IMR-90 (cell line): ENCODE data around the gene APOL3. TPM values are rescaled to one million over a fixed set of nuclear protein-coding genes. Genes with fewer than 3 reads are reported as not detected.

Experiments used
- ATAC-seq: fragments of 200-7000 bp; cut with Tn5 transposase; 2 replicates; pipeline ENCODE4 v1.9.1; 2020; ENCODE audit warnings: low read depth, mild to moderate bottlenecking, moderate library complexity
- BruUV-seq: library from RNA; stranded (reverse); fragments of 400-500 nt; replicated peaks from 2 replicates; lab custom pipeline; 2021; lab: Mats Ljungman, UMichigan
- CTCF ChIA-PET: fragments of 300-600 bp; formaldehyde crosslinking; extraction: SDS; loops from one replicate; lab custom pipeline; 2021; ENCODE audit warnings: antibody characterized with exemption; lab: Yijun Ruan, JAX
- POLR2A ChIA-PET: fragments of 300-600 bp; sonication (Branson Sonifier 250); formaldehyde crosslinking; loops from one replicate; lab custom pipeline; 2022; ENCODE audit warnings: antibody characterized with exemption; ENCODE audit not compliant: unreplicated experiment; lab: Charles Lee
- DNase-seq: peaks from one replicate; pipeline ENCODE4 v3.0.0; 2013
- H2AFZ ChIP-seq: replicated peaks from 2 replicates; pipeline ENCODE3; 2013; ENCODE audit warnings: low read length, mild to moderate bottlenecking; ENCODE audit not compliant: poor library complexity
- H2AK5ac ChIP-seq: 2 replicates; pipeline ENCODE4 v1.6.1; 2013; ENCODE audit warnings: low read depth, low read length, inconsistent platforms
- H2AK9ac ChIP-seq: replicated peaks from 2 replicates; pipeline ENCODE3; 2013; ENCODE audit warnings: mild to moderate bottlenecking, low read depth, low read length, moderate library complexity; ENCODE audit not compliant: poor library complexity
- H2BK120ac ChIP-seq: 2 replicates; pipeline ENCODE4 v1.6.1; 2013; ENCODE audit warnings: low read depth, low read length, inconsistent platforms
- H2BK15ac ChIP-seq: 3 replicates; pipeline ENCODE4 v1.6.1; 2013; ENCODE audit warnings: low read depth, low read length, inconsistent platforms
- H2BK20ac ChIP-seq: 2 replicates; pipeline ENCODE4 v1.6.1; 2013; ENCODE audit warnings: low read depth, mild to moderate bottlenecking, inconsistent platforms, low read length, moderate library complexity
- H2BK5ac ChIP-seq: 2 replicates; pipeline ENCODE4 v1.6.1; 2013; ENCODE audit warnings: mild to moderate bottlenecking, low read depth, low read length, inconsistent platforms; ENCODE audit not compliant: poor library complexity, severe bottlenecking
- H3K14ac ChIP-seq: replicated peaks from 2 replicates; pipeline ENCODE4 v1.6.1; 2013; ENCODE audit warnings: low read depth, low read length, inconsistent platforms
- H3K18ac ChIP-seq: 2 replicates; pipeline ENCODE4 v1.6.1; 2013; ENCODE audit warnings: low read depth, low read length, control low read depth
- H3K23ac ChIP-seq: 2 replicates; pipeline ENCODE4 v1.6.1; 2013; ENCODE audit warnings: low read depth, low read length, inconsistent platforms
- H3K27ac ChIP-seq: 2 replicates; pipeline ENCODE4 v1.5.1; 2013; ENCODE audit warnings: mild to moderate bottlenecking, control low read depth, low read length; ENCODE audit not compliant: insufficient read depth
- H3K27me3 ChIP-seq: 2 replicates; pipeline ENCODE4 v1.6.1; 2013; ENCODE audit warnings: low read length; ENCODE audit not compliant: control insufficient read depth, insufficient read depth
- H3K36me3 ChIP-seq: 2 replicates; pipeline ENCODE4 v1.6.1; 2013; ENCODE audit warnings: low read length, mixed read lengths; ENCODE audit not compliant: control insufficient read depth, insufficient read depth
- H3K4ac ChIP-seq: 2 replicates; pipeline ENCODE4 v1.6.1; 2013; ENCODE audit warnings: low read depth, low read length, inconsistent platforms
- H3K4me1 ChIP-seq: 2 replicates; pipeline ENCODE4 v1.6.1; 2013; ENCODE audit warnings: low read length, mixed read lengths; ENCODE audit not compliant: control insufficient read depth, insufficient read depth
- H3K4me2 ChIP-seq: 2 replicates; pipeline ENCODE4 v1.6.1; 2013; ENCODE audit warnings: low read depth, mild to moderate bottlenecking, control low read depth, low read length, moderate library complexity
- H3K4me3 ChIP-seq: 2 replicates; pipeline ENCODE4 v1.5.1; 2013; ENCODE audit warnings: low read depth, mild to moderate bottlenecking, control low read depth, low read length, moderate library complexity; ENCODE audit not compliant: insufficient read depth
- H3K56ac ChIP-seq: 2 replicates; pipeline ENCODE4 v1.6.1; 2013; ENCODE audit warnings: low read length, inconsistent platforms; ENCODE audit not compliant: insufficient read depth; ENCODE audit errors: extremely low read depth
- H3K79me1 ChIP-seq, 2 experiments: 2 replicates each; pipeline ENCODE4 v1.6.1; 2013; ENCODE audit warnings: low read length in 2 of 2, inconsistent platforms in 1 of 2, low read depth in 1 of 2
- H3K9ac ChIP-seq: 2 replicates; pipeline ENCODE4 v1.6.1; 2013; ENCODE audit warnings: low read depth, low read length, control low read depth
- H3K9me1 ChIP-seq: 2 replicates; pipeline ENCODE4 v1.6.1; 2013; ENCODE audit warnings: low read length, inconsistent platforms; ENCODE audit not compliant: insufficient read depth
- H3K9me3 ChIP-seq: 2 replicates; pipeline ENCODE4 v1.6.1; 2013; ENCODE audit warnings: low read length; ENCODE audit not compliant: control insufficient read depth, insufficient read depth
- H4K20me1 ChIP-seq: 2 replicates; pipeline ENCODE4 v1.6.1; 2013; ENCODE audit warnings: low read length, inconsistent platforms; ENCODE audit not compliant: insufficient read depth
- H4K5ac ChIP-seq: 2 replicates; pipeline ENCODE4 v1.6.1; 2013; ENCODE audit warnings: mild to moderate bottlenecking, low read depth, low read length, control low read depth
- H4K8ac ChIP-seq, 2 experiments: 2 replicates each; pipeline ENCODE4 v1.6.1; 2013; ENCODE audit warnings: low read depth in 2 of 2, low read length in 2 of 2, control low read depth in 1 of 2, inconsistent platforms in 1 of 2
- H4K91ac ChIP-seq: 2 replicates; pipeline ENCODE4 v1.6.1; 2013; ENCODE audit warnings: low read depth, low read length, inconsistent platforms; ENCODE audit not compliant: insufficient read depth
- FOS ChIP-seq: fragments of 150-350 bp; IDR thresholded peaks from 2 replicates; pipeline ENCODE4 v1.6.1; 2016; ENCODE audit warnings: low read depth, low read length
- MXI1 ChIP-seq: IDR thresholded peaks from 2 replicates; pipeline ENCODE4 v1.6.1; 2012; ENCODE audit warnings: low read depth, mild to moderate bottlenecking, low read length, moderate library complexity, borderline replicate concordance
- NFE2L2 ChIP-seq: fragments of 150-350 bp; IDR thresholded peaks from 2 replicates; pipeline ENCODE4 v1.6.1; 2016; ENCODE audit warnings: low read depth, mild to moderate bottlenecking, low read length
- WGBS, 2 experiments: methylation state at CpG; one replicate each; pipeline versions ENCODE4 v1.1.5 to v1.1.7; 2013; ENCODE audit warnings: missing lambda C conversion rate in 2 of 2; ENCODE audit not compliant: insufficient read length in 1 of 2; ENCODE audit errors: extremely low coverage in 2 of 2; 5-methylcytosine and 5-hydroxymethylcytosine counted together
- dilution Hi-C: fragments of 300-500 bp; cut with HindIII; formaldehyde crosslinking; loops from one replicate; pipeline ENCODE4 v1.14.3; 2018; ENCODE audit warnings: low sequenced_read_pairs; ENCODE audit not compliant: unreplicated experiment
- in situ Hi-C: fragments of 300-500 bp; cut with MboI; formaldehyde crosslinking; loops from 3 replicates; pipeline ENCODE4 v1.14.3; 2019; ENCODE audit warnings: low sequenced_read_pairs, inconsistent platforms, mixed read lengths
- intact Hi-C: fragments of 100-400 bp; cut with micrococcal nuclease; formaldehyde crosslinking; loops from 2 replicates; pipeline ENCODE4 v1.10.0; 2022
- polyA plus RNA-seq, 3 experiments: library from polyadenylated mRNA; depleted of rRNA; stranded (reverse); fragments of >200 nt; gene quantifications; 2 replicates each; pipeline ENCODE4 v1.2.3, GENCODE V29; 2012; ENCODE audit warnings: low replicate concordance in 1 of 3
- total RNA-seq: library from RNA; depleted of rRNA; stranded (reverse); fragments of >200 nt; gene quantifications from 2 replicates; pipeline ENCODE4 v1.2.3, GENCODE V29; 2012
- TF ChIP-seq, protein P1 (sequence below): fragments of 150-350 bp; IDR thresholded peaks from 2 replicates; pipeline ENCODE4 v1.6.1; 2017; ENCODE audit warnings: mild to moderate bottlenecking, antibody characterized with exemption, low read length, low read depth

Gene APOL3
- total and polyA plus RNA-seq, 2 of the 4 experiments (the other 2 are of a cell fraction): 1.4 to 2.3 TPM

DNA sequence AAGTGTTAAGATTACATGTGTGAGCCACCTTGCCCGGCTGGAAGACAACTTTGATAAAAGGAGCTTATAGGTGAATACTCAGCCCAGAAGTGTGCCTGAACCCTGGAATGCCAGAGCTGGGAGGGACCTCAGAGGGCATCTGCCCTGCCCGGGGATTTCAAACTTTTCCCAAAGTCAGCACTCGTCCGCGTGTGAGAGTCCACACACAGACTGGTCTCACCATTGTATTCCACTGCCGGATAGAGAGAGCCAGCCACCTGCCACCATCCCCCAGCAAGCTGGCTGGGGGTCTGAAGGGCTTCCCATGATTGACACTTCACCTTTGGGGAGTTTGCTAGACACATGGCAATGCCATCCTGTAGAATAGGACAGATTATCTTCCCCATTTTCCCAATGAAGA, 49.2 kb downstream of the APOL3 start:
- ChIA-PET POLR2A (interaction anchor here (0.6 kb wide), 1 partner anchor 656 kb away, joined by 7 read pairs; no protein-coding TSS in a partner anchor), CTCF (no interaction called here)
- Histone ChIP-seq H2AK9ac (peak overlapping the region; percentile 42), H3K9me1 (no peaks in the 10 kb centered on the region), H3K79me1 (no peaks in the 10 kb centered on the region), H2BK15ac (no peak overlapping the region), H3K4me1 (no peaks in the 10 kb centered on the region), H3K9ac (no peak overlapping the region), H3K4ac (no peak overlapping the region), H3K56ac (no peak overlapping the region), H4K5ac (no peak overlapping the region), H3K14ac (no peak overlapping the region), H4K20me1 (no peaks in the 10 kb centered on the region), H3K23ac (no peak overlapping the region), H2BK20ac (no peak overlapping the region), H3K9me3 (no peaks in the 10 kb centered on the region), H3K27ac (no peak overlapping the region), H4K8ac (no peak overlapping the region), H3K4me3 (no peak overlapping the region), H2AK5ac (no peak overlapping the region), H2BK5ac (no peak overlapping the region), H3K18ac (no peak overlapping the region), H3K27me3 (no peaks in the 10 kb centered on the region; the same call in 1 of the 2 replicates), H4K91ac (no peak overlapping the region), H2AFZ (no peak overlapping the region), H2BK120ac (no peak overlapping the region), H3K4me2 (no peak overlapping the region), H3K36me3 (no peaks in the 10 kb centered on the region)
- 83% methylated on average over 1 of the region's 6 CpGs; no CpG with 5 or more reads in 1 of the 2 experiments for WGBS, 2 experiments
- DNase-seq (no peak), ATAC-seq (no peak)
- in situ Hi-C loops (no loop called here), dilution Hi-C loops (no loop called here), intact Hi-C loops (no loop called here)
- BruUV-seq: no TSS peak
- TF ChIP-seq MXI1 (no peak), NFE2L2 (no peak), FOS (no peak)
- TF ChIP-seq, protein P1, sequence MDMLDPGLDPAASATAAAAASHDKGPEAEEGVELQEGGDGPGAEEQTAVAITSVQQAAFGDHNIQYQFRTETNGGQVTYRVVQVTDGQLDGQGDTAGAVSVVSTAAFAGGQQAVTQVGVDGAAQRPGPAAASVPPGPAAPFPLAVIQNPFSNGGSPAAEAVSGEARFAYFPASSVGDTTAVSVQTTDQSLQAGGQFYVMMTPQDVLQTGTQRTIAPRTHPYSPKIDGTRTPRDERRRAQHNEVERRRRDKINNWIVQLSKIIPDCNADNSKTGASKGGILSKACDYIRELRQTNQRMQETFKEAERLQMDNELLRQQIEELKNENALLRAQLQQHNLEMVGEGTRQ: no peak
